Endothelial cell of umbilical vein (primary cell): ENCODE measurements around the gene SNU13. TPM values are rescaled to one million over a fixed set of nuclear protein-coding genes. Genes with fewer than 3 reads are reported as not detected.

ENCODE experiments used
- BruUV-seq: library from RNA; stranded (reverse); fragments of 400-500 nt; replicated peaks from 2 replicates; lab custom pipeline; 2021; lab: Mats Ljungman, UMichigan
- CTCF ChIA-PET: fragments of 300-600, 350-600 bp; sonication (Branson Sonifier 250); formaldehyde crosslinking; loops from one replicate; lab custom pipeline; 2021; ENCODE audit warnings: antibody characterized with exemption, inconsistent platforms; lab: Charles Lee
- POLR2A ChIA-PET: fragments of 300-600, 350-600 bp; sonication (Branson Sonifier 250); formaldehyde crosslinking; loops from one replicate; lab custom pipeline; 2021; ENCODE audit warnings: antibody characterized with exemption, inconsistent platforms; lab: Charles Lee
- DNase-seq: peaks from one replicate; pipeline ENCODE4 v3.0.0-alpha.2; 2011; ENCODE audit warnings: low read depth, low spot score
- FAIRE-seq: peaks from 2 replicates; lab custom pipeline; 2011; peaks lifted over from hg19 to GRCh38; lab: Jason Lieb, UNC
- H2AFZ ChIP-seq: 2 replicates; pipeline ENCODE4 v1.6.0; 2012; ENCODE audit warnings: low read depth, low read length, control low read depth, inconsistent platforms
- H3K27ac ChIP-seq: 2 replicates; pipeline ENCODE4 v1.5.1; 2011; ENCODE audit warnings: low read depth, mild to moderate bottlenecking, control low read depth, low read length, moderate library complexity; ENCODE audit not compliant: insufficient read depth
- H3K27me3 ChIP-seq, 2 experiments: 2 replicates each; pipeline versions ENCODE4 v1.6.0 to v1.6.1; 2011; ENCODE audit warnings: low read length in 2 of 2, mixed read lengths in 1 of 2; ENCODE audit not compliant: control insufficient read depth in 2 of 2, insufficient read depth in 2 of 2
- H3K36me3 ChIP-seq, 2 experiments: 2 replicates in 1 of 2; 3 replicates in 1 of 2; pipeline ENCODE4 v1.5.1; 2011; ENCODE audit warnings: low read length in 2 of 2, mild to moderate bottlenecking in 1 of 2, moderate library complexity in 1 of 2; ENCODE audit not compliant: control insufficient read depth in 2 of 2, insufficient read depth in 2 of 2; ENCODE audit errors: extremely low read depth in 1 of 2
- H3K4me1 ChIP-seq: 3 replicates; pipeline ENCODE4 v1.5.1; 2011; ENCODE audit warnings: mild to moderate bottlenecking, low read length; ENCODE audit not compliant: control insufficient read depth, insufficient read depth; ENCODE audit errors: extremely low read depth
- H3K4me2 ChIP-seq: 2 replicates; pipeline ENCODE4 v1.6.1; 2011; ENCODE audit warnings: low read length, control low read depth, mixed read lengths; ENCODE audit not compliant: insufficient read depth
- H3K4me3 ChIP-seq, 3 experiments: fragments of 200-600 bp in 1 of 3; sonication (generic), shearing (Covaris generic) in 1 of 3; replicated peaks in 1 of 3; 2 replicates each; pipeline ENCODE4 v1.5.1; 2011 to 2016; ENCODE audit warnings: control low read depth in 3 of 3, low read length in 3 of 3, mild to moderate bottlenecking in 2 of 3, inconsistent platforms in 1 of 3, low read depth in 1 of 3, moderate library complexity in 1 of 3; ENCODE audit not compliant: insufficient read depth in 1 of 3
- H3K79me2 ChIP-seq: 2 replicates; pipeline ENCODE4 v1.6.0; 2012; ENCODE audit warnings: low read length, inconsistent platforms; ENCODE audit not compliant: control insufficient read depth, insufficient read depth
- H3K9ac ChIP-seq: replicated peaks from 2 replicates; pipeline ENCODE3; 2011; ENCODE audit warnings: low read length, control low read depth; ENCODE audit not compliant: insufficient read depth; ENCODE audit errors: extremely low read depth
- H3K9me1 ChIP-seq: replicated peaks from 3 replicates; pipeline ENCODE4 v1.6.0; 2011; ENCODE audit warnings: mild to moderate bottlenecking, low read length; ENCODE audit not compliant: control insufficient read depth, insufficient read depth; ENCODE audit errors: extremely low read depth
- H3K9me3 ChIP-seq: replicated peaks from 2 replicates; pipeline ENCODE4 v1.5.1; 2012; ENCODE audit warnings: low read length, inconsistent platforms; ENCODE audit not compliant: control insufficient read depth, insufficient read depth
- H4K20me1 ChIP-seq: replicated peaks from 2 replicates; pipeline ENCODE3; 2011; ENCODE audit warnings: mild to moderate bottlenecking, low read length; ENCODE audit not compliant: control insufficient read depth, insufficient read depth; ENCODE audit errors: extremely low read depth
- CTCF ChIP-seq, 2 donors: IDR thresholded peaks; 1 replicate in 1 of 2; 2 replicates in 1 of 2; pipeline ENCODE4 v1.5.1; 2011; ENCODE audit warnings: low read length in 2 of 2, mild to moderate bottlenecking in 2 of 2, moderate library complexity in 2 of 2, control low read depth in 1 of 2, inconsistent platforms in 1 of 2, low read depth in 1 of 2; ENCODE audit not compliant: insufficient read depth in 1 of 2; ENCODE audit errors: extremely low read depth in 1 of 2
- EZH2 ChIP-seq: IDR thresholded peaks from 2 replicates; pipeline ENCODE4 v1.6.1; 2012; ENCODE audit warnings: borderline replicate concordance, low read depth, mild to moderate bottlenecking, moderate library complexity, low read length, inconsistent platforms; ENCODE audit not compliant: severe bottlenecking
- FOS ChIP-seq: IDR thresholded peaks from 2 replicates; pipeline ENCODE4 v1.6.1; 2011; ENCODE audit warnings: mild to moderate bottlenecking, low read length, moderate library complexity, borderline replicate concordance; ENCODE audit not compliant: insufficient read depth
- GATA2 ChIP-seq: IDR thresholded peaks from 2 replicates; pipeline ENCODE4 v1.7.0; 2011; ENCODE audit warnings: low read depth, mild to moderate bottlenecking, moderate library complexity, mixed read lengths, low read length; ENCODE audit not compliant: insufficient read length, insufficient read depth
- JUN ChIP-seq: IDR thresholded peaks from 2 replicates; pipeline ENCODE4 v1.6.1; 2011; ENCODE audit warnings: borderline replicate concordance, low read depth; ENCODE audit not compliant: insufficient read length, insufficient read depth
- MAX ChIP-seq: IDR thresholded peaks from 2 replicates; pipeline ENCODE4 v1.6.1; 2011; ENCODE audit not compliant: insufficient read depth, insufficient read length
- MYC ChIP-seq: IDR thresholded peaks from one replicate; pipeline ENCODE4 v1.6.1; 2011; ENCODE audit warnings: mild to moderate bottlenecking, low read depth, low read length
- POLR2A ChIP-seq: IDR thresholded peaks from 2 replicates; pipeline ENCODE4 v1.6.1; 2012; ENCODE audit warnings: low read depth, mild to moderate bottlenecking, control low read depth, low read length
- POLR2AphosphoS5 ChIP-seq: IDR thresholded peaks from 2 replicates; pipeline ENCODE4 v1.6.1; 2012; ENCODE audit warnings: low read depth, mild to moderate bottlenecking, control low read depth, low read length, moderate library complexity; ENCODE audit not compliant: insufficient read depth
- dilution Hi-C: fragments of 300-500 bp; cut with MboI; formaldehyde crosslinking; loops from one replicate; pipeline ENCODE4 v1.15.0; 2019; ENCODE audit warnings: low sequenced_read_pairs; ENCODE audit not compliant: extremely low pct_ligation_motif_present
- intact Hi-C: fragments of 100-400 bp; cut with micrococcal nuclease; formaldehyde crosslinking; loops from one replicate; pipeline ENCODE4 v1.10.0; 2022
- polyA plus RNA-seq, 4 experiments: library from polyadenylated mRNA; depleted of rRNA in 3 of 4; stranded (reverse) in 3 of 4; unstranded in 1 of 4; fragments of >200 nt; gene quantifications; 2 replicates each; pipeline versions ENCODE4 v1.2.1 to v1.2.3, GENCODE V29; 2011 to 2012; ENCODE audit warnings: missing spikeins in 1 of 4
- total RNA-seq: library from RNA; stranded (reverse); gene quantifications from 2 replicates; pipeline ENCODE4 v1.2.3, GENCODE V29; 2021

SNU13 gene
- total and polyA plus RNA-seq, 2 donors (not counting 3 experiments of a cell fraction or from before 2014, with no cell fraction given): 138 to 194 TPM

- Histone ChIP-seq H2AFZ (no peak overlapping the region), H3K27ac (no peak overlapping the region), H3K4me2 (no peak overlapping the region), H3K9me1 (no peaks in the 10 kb centered on the region), H3K9me3 (no peaks in the 10 kb centered on the region), H3K9ac (no peak overlapping the region), H3K27me3 (peaks cover 3 to 5% of the 10 kb centered on the region in 2 experiments), H3K36me3 (no peaks in the 10 kb centered on the region), H3K4me1 (no peaks in the 10 kb centered on the region), H3K4me3 (no peak overlapping the region), H4K20me1 (no peaks in the 10 kb centered on the region), H3K79me2 (no peaks in the 10 kb centered on the region)
- intact Hi-C loops (no loop called here), dilution Hi-C loops (no loop called here)
- BruUV-seq: no TSS peak
- ChIA-PET CTCF (interaction anchor here (1.3 to 1.9 kb wide), 2 partner anchors 11 to 12 kb away, joined by 3 to 4 read pairs; no protein-coding TSS in a partner anchor), POLR2A (no interaction called here)
- TF ChIP-seq POLR2A (no peak), CTCF (IDR thresholded peaks at IDR 0.05; ENCODE audit: extremely low read depth in 1 of 2, insufficient read depth in 1 of 2, low read depth in 1 of 2, low read length in 2 of 2) (no peak), POLR2AphosphoS5 (no peak), EZH2 (no peak), FOS (no peak), JUN (no peak), MYC (no peak), MAX (no peak), GATA2 (no peak)
- DNase-seq (no peak), FAIRE-seq (no peak)
These were observed 14.1 kb upstream of the SNU13 start for GRCh38 chr22:41702763-41703162.
